SK-N-MC (cell line): ENCODE data around the gene KRT31.

Experiments used
- EZH2 ChIP-seq: fragments of 200-600 bp; sonication (generic); IDR thresholded peaks from one replicate; pipeline ENCODE4 v1.6.1; 2017; ENCODE audit warnings: antibody characterized with exemption
- POLR2AphosphoS5 ChIP-seq: IDR thresholded peaks from 2 replicates; pipeline ENCODE4 v1.6.1; 2012; ENCODE audit warnings: mild to moderate bottlenecking, low read depth, low read length, borderline replicate concordance

DNA sequence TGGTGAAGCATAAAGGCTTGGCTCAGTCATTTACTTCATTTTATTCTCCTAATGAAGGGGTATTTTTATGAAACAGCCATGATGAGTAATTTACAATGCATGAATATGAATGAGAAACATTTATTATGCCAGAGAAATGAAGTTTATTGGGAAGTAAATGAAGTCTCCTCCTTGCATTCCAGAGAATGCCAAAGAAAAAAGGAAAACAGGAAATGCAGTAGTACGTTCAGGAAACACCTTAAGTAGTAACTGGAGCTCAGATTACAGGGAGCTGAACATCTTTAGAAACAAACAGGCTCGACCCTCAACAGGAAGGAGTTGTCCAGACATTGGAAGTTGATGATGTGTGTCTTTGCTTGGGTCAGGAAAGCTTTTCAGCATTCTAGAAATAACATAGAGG is 19.9 kb downstream of the KRT31 start:
- TF ChIP-seq EZH2 (no peak), POLR2AphosphoS5 (no peak)
